Astrocyte of the spinal cord (primary cell): ENCODE results near the gene JUP.
A peak's percentile ranks its signal among the peaks of the same experiment; 100 is the strongest.
"Not testable (repeated sequence)": the region's sequence is repeated elsewhere in the genome, so short reads cannot be mapped to it uniquely, and the experiment has no call there.

Experiments used
- DNase-seq: peaks from one replicate; pipeline ENCODE4 v3.0.0; 2011; ENCODE audit warnings: low read depth, low spot score
- H3K4me3 ChIP-seq: 2 replicates; pipeline ENCODE4 v1.5.1; 2011; ENCODE audit warnings: low read depth, mild to moderate bottlenecking, low read length, moderate library complexity
- CTCF ChIP-seq: IDR thresholded peaks from 2 replicates; pipeline ENCODE4 v1.5.1; 2012; ENCODE audit warnings: low read depth, mild to moderate bottlenecking, low read length, inconsistent platforms
- in situ Hi-C: cut with HindIII; loops from 2 replicates; pipeline ENCODE4 v1.10.0; 2017; ENCODE audit warnings: low sequenced_read_pairs

Gene JUP

GRCh38 chr17:41779954-41780353 lies 6.6 kb downstream of the JUP start:
- no peak for TF ChIP-seq CTCF
- no peak for DNase-seq
- in situ Hi-C loops: no loop called here
- no peak overlapping the region for H3K4me3 ChIP-seq

DNA sequence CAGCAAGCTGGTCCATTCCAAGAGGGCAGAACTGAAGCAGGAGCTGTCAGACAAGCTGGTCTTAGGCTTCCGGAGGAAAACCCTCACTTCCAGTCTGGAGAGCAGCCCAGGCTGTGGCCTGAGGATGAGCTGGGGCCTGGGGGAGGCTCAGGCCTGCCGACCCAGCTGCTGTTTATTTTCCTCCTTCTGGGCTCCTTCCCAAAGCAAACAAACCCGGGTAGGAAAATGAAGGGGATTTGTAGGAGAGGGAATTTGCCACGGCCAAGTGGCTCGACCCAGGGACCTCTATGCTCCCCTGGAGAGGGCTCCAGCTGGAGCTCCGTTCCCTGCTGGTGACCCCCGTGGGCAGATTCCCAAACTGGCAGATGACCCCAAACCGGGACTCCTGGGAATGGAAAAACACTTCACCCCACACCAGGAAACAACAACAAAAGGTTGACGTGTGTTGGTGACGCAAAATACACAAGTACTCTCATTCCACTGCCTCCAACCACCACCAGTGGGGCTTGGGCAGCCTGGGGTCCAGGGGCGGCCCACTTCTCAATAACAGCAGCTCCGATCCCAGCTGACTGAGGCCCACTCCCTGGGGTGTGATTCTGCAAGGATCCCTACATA lies 8.8 kb downstream of the JUP start:
- no peak overlapping the region for H3K4me3 ChIP-seq
- peak; percentile 98 for DNase-seq
- TF ChIP-seq CTCF: no peak
- in situ Hi-C loops: no loop called here

DNA sequence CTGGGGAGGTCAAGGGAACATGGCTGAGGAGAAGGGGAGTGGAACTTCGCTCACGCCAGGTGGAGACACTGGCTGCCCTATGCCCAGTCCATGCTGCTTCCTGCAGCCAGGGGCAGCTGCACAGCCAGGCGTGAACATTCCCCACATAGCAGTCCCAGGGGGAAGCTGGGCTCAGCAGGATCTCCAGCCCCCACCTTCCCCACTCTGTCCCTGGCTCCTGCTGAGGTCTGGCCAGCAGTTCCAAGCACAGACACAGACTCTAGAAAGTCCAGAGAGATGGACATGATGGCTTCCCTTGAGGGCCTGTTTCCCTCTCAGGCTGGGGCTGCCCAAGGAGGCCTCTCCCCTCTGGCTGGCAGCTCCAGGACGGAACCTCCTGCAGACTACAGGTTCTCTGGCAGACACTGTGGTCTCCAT lies 9.3 kb downstream of the JUP start:
- in situ Hi-C loops: no loop called here
- TF ChIP-seq CTCF: peak; percentile 24
- H3K4me3 ChIP-seq: no peak overlapping the region
- no peak for DNase-seq

DNA sequence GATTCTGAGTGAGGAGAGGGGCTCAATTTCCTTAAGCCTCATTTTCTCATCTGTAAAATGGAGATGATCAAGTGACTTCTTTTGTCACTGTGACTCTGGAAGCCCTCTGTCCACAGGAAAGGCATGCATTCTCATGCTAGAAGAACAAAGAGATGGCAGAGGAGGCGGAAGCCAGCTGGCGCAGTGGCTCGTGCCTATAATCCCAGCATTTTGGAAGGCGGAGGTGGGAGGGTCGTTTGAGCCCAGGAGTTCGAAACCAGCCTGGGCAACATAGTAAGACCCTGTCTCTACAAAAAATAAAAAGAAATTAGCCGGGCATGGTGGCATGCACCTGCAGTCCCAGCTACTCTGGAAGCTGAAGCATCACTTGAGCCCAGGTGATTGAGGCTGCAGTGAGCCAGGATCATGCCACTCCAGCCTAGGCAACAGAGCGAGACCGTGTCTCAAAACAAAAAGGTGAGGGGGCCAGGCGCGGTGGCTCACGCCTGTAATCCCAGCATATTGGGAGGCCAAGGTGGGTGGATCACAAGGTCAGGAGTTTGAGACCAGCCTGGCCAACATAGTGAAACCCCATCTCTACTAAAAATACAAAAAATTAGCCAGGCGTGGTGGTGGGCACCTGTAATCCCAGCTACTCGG lies 10.1 kb downstream of the JUP start:
- H3K4me3 ChIP-seq, DNase-seq, in situ Hi-C loops: not testable (repeated sequence)

DNA sequence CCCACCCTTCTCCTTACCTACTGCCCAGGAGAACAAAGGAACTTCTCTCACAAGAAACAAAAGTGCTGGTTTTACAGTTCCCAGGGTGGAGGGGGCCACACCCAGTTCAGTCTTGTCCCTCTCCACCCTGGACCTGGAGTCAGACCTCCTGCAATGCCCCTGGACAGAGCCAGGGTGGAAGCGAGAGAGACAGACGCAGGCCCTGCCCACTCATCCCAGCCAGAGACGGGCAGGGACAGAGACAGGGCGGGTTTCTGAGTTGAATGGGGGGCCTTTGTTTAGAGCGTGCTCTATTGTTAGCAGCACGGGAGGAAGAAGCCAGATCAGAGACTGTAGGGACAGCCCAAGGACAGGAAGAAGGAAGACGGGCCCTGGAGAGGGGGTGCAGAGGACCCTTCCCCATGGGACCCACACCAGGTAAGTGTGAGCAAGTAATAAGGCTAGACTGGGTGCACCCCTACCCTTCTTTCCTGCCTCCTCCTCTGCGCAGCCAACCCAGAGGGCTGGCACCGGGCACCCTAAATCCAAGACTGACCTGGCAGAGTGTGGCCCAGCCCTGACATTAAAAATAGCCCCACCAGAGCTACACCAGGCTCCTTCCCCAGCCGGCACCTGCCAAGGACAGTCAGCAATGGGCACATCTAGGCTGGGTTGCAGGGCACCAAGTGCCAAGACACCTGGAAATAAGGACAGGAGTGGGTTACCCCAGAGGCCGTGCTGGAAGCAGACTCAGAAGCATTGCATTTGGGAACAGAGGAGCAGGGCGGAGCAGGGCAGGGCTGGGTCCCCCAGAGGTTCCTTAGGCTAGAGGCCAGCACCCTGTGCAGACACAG lies 10.9 kb downstream of the JUP start:
- no peak for DNase-seq
- H3K4me3 ChIP-seq: no peak overlapping the region
- in situ Hi-C loops: no loop called here
- no peak for TF ChIP-seq CTCF

DNA sequence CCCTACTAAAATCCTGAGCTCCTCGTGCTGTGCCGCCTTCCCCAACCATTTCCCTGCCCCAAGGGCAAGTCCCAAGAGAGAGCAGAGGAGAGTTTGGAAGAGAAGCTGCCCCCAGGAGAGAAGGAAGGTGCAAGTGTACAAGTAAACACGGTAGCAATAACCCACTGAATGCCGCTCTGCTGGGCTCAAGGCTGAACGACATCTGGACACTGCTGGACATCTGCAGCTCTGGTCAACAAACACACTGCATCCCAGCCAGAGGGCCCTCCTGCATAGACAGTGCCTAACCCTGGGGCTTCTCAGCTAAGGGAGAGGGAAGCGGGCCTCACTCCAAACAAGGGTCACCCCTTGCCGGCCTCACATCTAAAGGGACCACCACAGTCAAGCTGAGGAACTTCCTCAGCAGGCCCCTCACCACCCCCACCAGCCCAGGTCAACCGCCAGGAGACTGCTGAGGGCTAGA lies 12.7 kb downstream of the JUP start:
- no peak for TF ChIP-seq CTCF
- no peak overlapping the region for H3K4me3 ChIP-seq
- in situ Hi-C loops: no loop called here
- peak; percentile 56 for DNase-seq

GRCh38 chr17:41773190-41773588 lies 13.3 kb downstream of the JUP start:
- H3K4me3 ChIP-seq: no peak overlapping the region
- in situ Hi-C loops: no loop called here
- TF ChIP-seq CTCF: no peak
- peak; percentile 87 for DNase-seq
